Mammary epithelial cell (primary cell): ENCODE results near the gene TLN1.

ENCODE experiments used
- EZH2 ChIP-seq: IDR thresholded peaks from 2 replicates; pipeline ENCODE4 v1.6.1; 2012; ENCODE audit warnings: low read length, inconsistent platforms, borderline replicate concordance
- TF ChIP-seq, protein P1 (sequence below), 2 donors: IDR thresholded peaks in 1 of 2; conservative IDR thresholded peaks in 1 of 2; 2 replicates each; pipeline ENCODE4 v1.5.1; 2011 to 2012; ENCODE audit warnings: inconsistent platforms in 2 of 2, low read length in 2 of 2, mild to moderate bottlenecking in 2 of 2, control low read depth in 1 of 2, low read depth in 1 of 2; ENCODE audit not compliant: insufficient read depth in 1 of 2; ENCODE audit errors: extremely low read depth in 1 of 2

DNA sequence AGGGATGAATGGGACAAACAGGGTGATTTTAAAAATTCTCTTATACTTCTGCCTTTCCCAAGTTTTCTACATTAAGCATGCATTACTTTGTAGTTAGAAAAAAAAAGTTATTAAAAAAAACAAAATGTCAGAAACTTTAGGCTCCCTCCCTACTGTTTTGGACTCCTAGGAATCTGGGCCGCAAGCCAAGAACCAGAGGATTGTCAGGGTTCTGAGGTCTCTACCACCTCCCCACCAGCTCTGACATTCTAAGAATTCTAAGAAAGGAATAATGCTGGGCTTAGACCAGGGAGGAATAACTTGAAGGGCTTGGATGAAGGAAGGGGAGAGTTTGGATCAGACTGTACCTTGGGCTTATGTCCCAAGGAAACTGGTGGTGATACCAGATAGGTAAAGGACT lies 66.0 kb downstream of the TLN1 start:
- TF ChIP-seq, protein P1, sequence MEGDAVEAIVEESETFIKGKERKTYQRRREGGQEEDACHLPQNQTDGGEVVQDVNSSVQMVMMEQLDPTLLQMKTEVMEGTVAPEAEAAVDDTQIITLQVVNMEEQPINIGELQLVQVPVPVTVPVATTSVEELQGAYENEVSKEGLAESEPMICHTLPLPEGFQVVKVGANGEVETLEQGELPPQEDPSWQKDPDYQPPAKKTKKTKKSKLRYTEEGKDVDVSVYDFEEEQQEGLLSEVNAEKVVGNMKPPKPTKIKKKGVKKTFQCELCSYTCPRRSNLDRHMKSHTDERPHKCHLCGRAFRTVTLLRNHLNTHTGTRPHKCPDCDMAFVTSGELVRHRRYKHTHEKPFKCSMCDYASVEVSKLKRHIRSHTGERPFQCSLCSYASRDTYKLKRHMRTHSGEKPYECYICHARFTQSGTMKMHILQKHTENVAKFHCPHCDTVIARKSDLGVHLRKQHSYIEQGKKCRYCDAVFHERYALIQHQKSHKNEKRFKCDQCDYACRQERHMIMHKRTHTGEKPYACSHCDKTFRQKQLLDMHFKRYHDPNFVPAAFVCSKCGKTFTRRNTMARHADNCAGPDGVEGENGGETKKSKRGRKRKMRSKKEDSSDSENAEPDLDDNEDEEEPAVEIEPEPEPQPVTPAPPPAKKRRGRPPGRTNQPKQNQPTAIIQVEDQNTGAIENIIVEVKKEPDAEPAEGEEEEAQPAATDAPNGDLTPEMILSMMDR (conservative IDR thresholded peaks at IDR 0.05 in 1 of 2, IDR thresholded peaks at IDR 0.05 in 1 of 2; ENCODE audit: extremely low read depth in 1 of 2, insufficient read depth in 1 of 2, low read depth in 1 of 2, low read length in 2 of 2): no peak
- TF ChIP-seq EZH2: no peak
